Activated T-cell treated with anti-CD3 and anti-CD28 coated beads for 48 hours (primary cell): ENCODE results near the gene BSPH1.
"Not testable (repeated sequence)": the region's sequence is repeated elsewhere in the genome, so short reads cannot be mapped to it uniquely, and the experiment has no call there.

ENCODE experiments used
- DNase-seq: peaks from one replicate; pipeline ENCODE4 v3.0.0-alpha.2; 2020; ENCODE audit warnings: low read depth

The BSPH1 gene

GRCh38 chr19:47920107-47920506 is 71.9 kb downstream of the BSPH1 start:
- not testable (repeated sequence) for DNase-seq
